Left renal cortex interstitium (tissue), 4 donors: ENCODE results near the gene PIK3AP1. TPM values are rescaled to one million over a fixed set of nuclear protein-coding genes. Genes with fewer than 3 reads are reported as not detected.

Source experiments
- DNase-seq, 4 donors: peaks; one replicate each; pipeline ENCODE4 v3.0.0-alpha.2; 2013; ENCODE audit warnings: low read depth in 4 of 4, low spot score in 2 of 4, missing footprints in 1 of 4
- polyA plus RNA-seq, 4 donors: library from polyadenylated mRNA; unstranded; fragments of 120-200 nt; gene quantifications; one replicate each; pipeline ENCODE4 v1.2.1, GENCODE V29; 2013; ENCODE audit not compliant: insufficient read length in 4 of 4

PIK3AP1 gene
- polyA plus RNA-seq, 4 donors: 3.9 to 5.5 (median 4.6) TPM

DNA sequence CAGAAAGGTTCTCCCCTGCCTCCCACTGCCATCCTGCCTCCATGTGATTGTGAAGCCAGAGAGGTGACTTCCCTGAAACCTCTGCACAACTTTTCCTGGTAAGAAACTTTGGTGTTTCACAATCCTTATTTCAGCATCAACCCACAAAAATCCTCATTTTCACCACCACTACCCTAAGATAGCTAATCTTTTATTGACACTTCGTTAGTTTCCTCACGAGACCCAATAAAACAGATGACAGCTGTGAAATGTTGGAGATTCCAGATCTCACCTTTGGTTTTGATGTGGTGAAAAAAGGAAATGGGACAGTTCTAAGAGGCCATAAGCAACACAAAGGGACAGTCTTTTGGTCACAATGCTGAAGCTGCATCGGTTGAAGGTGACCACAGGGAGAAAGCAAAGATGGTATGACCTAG is 73.6 kb downstream of the PIK3AP1 start:
- no peak for DNase-seq

DNA sequence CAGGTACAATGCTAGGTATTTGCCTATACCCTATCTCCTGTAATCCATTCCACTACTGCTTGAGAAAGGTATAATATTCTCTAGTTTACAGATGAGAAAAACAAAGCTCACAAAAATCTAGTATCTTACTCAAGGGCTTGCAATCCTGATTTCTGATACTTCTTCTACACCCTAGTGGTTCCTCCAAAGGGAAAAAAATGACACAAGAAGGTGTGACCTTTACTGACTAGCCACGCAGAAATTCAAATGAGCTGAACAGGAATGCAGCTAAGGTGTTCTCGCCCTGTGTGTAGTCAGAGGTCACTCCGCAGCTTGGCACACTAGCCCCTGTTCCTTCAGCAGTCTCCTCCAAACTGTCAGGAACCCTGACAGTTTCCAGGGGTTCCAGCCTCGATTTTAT is 74.0 kb downstream of the PIK3AP1 start:
- no peak for DNase-seq

DNA sequence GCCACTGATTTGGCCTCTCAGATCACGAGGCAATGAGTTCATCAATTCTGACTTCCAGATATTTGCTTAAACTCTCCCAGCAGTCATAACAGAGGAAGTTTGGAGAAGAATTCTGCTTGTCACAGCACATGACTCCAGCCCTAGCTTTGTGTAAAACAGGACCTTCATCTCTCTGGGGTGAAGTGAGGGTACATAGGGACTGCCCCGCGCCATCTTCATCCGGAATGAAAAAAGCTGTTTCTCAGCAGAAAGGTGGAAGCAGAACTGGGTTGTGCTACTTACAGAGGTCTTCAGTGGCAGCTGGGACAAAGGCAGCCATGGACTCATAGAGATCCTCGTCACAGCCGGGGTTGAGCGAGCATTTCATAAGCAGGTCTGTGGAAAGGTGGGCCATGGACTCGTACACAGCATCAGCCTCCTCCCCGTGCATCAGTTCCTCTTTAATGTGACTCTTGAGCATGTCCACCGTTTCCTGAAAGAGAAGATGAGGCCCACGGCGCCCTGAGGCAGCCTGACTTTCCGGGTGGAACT is 75.1 kb downstream of the PIK3AP1 start:
- no peak for DNase-seq

DNA sequence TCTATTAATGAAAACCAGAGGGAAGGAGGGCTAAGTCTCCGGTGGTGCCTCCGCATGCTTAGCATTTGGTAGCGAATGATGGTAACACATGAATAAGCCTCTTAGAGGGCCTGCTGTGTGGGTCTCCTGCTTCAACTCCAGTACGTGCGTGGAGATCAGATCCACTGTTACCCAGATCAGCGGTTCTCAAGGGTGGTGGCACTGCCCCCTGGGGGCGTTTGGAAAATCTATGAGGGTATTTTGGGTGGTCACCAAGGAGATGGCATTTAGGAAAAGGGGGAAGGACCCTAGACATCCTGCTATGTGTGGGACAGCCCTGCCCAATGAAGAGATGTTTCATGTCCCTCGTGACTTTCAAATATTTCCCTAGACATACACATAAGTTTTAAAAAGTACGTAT is 76.4 kb downstream of the PIK3AP1 start:
- no peak for DNase-seq

DNA sequence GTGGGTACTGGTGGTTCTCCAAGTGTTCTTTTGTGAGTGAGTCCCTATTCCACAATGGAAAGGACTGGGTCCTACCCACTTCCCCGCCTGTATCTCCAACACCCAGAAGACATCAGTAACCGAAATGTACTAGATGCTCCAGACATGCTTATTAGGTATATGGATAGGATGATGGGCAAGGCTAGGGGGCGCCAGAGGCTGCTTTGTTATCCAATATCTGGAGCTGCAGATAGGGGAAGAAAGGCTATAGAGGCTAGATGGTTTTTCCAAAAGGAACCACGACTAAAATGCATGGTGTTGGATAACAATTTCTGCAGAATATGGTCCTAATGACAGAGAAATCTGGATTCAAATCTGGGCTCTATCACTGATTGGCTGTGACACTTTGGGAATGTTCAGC is 77.3 kb downstream of the PIK3AP1 start:
- DNase-seq: no peak

DNA sequence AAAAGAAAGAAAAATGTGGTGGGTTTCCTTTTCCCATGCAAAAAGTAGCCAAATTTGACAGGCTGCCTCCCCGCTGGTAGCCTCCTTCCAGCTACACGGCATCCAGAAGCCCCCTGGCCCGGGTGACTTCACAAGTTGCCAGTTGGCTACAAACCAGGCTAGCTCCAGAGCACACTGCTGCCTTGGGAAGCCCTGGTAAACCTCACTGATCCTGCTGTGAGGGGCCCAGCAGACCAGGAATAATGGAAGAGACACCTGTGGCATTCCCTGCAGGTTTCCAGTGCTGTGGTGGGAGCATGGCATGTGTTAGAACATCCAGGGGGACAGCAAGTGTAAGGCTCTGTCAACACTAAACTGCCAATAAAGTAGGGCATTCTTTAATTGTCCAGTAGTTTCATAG is 77.8 kb downstream of the PIK3AP1 start:
- no peak for DNase-seq

DNA sequence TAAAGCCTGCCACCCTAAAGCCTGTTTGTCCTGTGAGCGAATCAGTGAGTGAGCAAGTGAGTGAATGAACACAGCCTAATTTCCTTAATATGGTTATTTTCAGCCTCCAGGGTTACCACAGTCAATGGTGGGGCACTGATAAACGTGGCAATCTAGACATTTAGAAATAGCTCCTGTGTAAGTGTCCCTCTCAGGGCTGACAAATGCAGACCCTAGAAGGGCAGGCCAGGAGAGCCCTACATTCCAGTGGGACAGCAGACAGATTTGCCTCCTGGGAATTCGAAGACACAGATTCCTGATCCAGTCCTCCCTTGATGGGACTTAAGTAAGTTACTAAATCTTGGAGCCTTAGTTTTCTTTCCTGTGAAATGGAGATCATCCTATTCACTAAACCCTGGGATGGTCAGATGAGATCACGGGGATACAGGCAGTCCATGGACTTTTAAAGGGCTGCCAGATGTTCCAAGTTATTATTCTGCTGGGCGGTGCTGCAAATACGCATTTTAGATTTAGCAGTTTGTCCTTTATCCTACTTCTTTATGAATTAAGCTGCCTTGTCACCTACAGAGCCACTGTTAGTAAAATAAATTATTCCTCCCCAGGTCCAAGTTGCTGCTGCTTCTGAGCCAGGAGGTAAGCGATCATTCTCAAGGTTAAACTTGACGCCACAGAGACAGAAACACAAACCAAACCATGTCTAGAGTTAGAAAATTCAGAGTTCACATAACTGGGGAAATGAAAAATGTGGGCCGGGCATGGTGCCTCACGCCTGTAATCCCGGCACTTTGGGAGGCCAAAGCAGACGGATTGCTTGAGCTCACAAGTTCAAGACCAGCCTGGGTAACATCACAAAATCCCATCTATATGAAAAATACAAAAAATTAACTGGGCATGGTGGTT is 78.7 kb downstream of the PIK3AP1 start:
- no peak for DNase-seq

DNA sequence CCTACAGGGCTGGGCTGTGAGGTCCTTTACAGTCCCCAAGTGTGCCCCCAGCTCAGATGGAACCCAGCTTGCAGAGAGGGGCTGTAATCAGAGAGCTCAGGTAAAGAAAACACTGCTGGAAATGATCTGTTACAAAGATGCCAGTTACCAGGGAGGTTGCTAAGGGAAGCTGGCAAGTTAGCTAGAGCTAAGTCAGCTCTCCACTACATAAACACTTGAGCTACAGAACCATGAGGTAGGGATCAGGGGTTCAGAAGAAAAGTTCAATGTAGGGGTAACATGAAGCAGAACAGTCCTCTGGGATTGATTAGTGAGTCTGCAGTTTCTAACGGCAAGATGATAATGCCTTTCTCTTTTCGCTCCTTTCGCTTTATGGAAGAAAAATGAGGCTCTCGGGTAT is 80.4 kb downstream of the PIK3AP1 start:
- no peak for DNase-seq

DNA sequence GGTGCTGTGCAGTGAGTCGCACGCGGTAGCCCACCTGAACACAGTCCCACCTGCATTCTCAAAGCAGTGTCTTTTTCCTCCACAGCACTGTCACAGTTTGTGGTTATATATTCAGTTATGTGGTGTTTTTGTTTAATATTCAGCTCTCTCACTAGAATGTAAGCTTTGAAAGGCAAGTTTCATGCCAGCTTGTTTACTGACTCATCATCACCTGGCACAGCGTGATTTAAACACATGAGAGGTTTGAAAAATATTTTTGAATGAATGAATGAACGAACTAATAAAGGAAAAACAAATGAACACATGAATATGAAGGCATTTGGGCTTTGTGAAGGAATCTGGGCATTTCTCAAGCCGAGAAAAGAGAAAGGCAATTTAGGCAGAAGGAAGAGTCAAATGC is 81.6 kb downstream of the PIK3AP1 start:
- DNase-seq: no peak

DNA sequence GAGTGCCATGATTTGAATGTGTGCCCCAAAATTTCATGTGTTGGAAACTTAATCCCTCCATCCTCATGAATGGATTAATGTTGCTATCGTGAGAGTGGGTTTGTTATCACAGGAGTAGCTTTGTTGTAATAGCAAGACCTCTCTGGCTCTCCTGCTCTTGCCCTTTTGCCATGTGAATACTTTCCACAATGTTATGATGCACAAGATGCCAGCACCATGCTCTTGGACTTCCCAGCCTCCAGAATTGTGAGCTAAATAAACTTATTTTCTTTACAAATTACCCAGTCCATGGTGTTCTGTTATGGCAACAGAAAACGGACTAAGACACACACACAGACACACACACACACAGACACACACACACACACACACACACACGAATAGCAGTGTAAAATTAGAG is 82.2 kb downstream of the PIK3AP1 start:
- no peak for DNase-seq

DNA sequence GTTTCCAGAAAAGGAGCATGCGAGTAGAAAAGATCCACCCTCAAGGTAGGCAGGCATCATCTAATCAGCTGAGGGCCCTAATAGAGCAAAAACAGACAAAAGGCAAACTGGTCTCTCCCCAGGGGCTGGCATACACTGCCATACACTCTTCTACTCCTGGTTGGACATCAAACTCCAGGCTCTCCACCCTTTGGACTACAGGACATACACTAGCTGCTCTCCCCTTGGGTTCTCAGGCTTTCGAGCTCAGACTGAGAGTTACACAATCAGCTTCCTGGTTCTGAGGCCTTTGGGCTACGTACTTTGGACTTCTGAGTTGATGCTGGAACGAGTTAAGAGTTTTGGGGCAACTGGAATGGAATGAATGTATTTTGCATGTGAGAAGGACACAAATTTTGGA is 82.6 kb downstream of the PIK3AP1 start:
- no peak for DNase-seq

DNA sequence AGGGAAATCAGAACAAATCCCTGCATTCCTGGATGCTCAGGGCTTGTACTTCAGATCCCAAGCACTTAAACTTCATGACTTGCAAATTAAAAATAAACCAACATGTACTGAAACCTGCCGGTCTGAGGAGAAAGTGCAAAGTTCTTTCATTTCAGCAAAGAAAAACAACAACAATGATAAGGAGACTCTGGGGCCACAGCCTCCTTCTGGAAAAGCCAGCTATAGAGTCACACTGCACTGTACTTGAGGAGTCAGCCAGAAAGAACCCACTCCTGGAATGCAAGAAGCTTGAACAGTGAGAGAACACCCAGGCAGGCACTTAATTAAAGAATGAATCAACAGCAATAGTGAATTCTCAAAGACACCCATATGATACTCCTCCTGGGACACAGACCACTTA is 83.8 kb downstream of the PIK3AP1 start:
- DNase-seq: no peak

DNA sequence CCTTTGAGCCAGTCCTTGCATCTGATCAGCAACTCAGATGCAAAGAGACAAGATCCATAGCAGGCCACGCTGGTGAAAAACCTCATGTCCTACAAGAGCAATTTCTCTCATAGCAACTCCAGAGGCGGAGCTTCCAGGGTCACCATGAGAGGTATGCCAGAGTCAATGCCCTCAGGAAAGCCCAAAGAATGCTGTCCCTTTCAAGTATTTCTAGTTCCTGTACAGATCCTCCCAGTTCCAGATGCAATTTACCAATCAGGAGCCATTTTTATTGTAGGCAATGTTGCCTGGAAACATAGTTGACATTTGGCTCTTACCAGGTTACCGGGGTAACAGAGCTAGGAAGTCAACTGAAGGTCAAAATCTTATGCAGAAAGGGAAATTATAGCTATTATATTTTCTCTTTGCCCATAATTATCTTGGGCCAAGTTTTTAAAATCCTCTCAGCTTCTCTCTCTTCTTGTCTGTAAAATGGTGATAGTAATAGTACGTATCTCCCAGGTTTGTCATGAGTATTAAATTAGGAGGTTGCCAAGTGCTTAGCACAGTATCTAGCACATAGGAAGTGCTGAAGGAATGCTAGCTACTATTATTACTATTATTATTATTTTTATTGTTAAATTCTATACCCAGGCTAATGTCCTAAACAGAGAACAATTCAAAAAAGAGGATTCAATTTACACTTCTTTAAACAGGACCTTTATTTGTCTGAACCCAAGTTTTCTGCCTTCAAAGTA is 87.2 kb downstream of the PIK3AP1 start:
- DNase-seq: no peak

DNA sequence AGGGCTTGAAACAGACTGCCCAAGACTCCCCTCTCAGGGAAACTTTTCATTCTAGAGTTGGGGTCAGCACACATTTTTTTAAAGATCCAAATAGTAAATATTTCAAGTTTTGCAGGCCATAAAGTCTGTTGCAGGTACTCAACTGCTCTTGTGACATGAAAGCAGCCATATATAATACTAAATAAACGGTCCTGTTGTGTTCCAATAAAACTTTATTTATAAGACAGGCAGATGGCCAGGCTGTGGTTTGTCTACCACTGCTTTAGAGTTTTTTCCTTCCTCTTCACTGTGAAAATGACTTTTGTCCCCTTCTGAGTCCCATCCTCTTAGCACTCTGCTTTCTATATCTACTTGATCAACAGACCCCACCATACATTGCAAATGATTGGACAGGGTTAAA is 93.0 kb downstream of the PIK3AP1 start:
- no peak for DNase-seq

DNA sequence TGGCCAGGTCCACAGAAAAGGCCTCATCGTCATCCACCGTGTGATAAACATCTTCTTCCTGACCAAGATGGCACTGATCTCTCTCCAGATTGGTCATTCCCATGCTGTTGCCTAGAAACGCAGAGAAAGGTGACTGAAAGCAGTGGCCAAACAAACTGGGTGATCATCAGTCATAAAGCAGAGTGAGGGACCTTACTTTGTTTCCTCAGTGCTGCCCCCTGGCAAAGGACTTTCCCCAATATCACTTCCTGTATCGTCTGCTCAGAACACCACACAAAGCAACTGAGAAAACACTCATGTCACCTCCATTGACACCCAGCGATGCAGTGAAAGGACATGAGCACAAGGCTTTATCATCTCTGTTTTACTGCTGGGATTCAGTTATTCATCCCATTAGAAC is 93.5 kb downstream of the PIK3AP1 start:
- DNase-seq: no peak

DNA sequence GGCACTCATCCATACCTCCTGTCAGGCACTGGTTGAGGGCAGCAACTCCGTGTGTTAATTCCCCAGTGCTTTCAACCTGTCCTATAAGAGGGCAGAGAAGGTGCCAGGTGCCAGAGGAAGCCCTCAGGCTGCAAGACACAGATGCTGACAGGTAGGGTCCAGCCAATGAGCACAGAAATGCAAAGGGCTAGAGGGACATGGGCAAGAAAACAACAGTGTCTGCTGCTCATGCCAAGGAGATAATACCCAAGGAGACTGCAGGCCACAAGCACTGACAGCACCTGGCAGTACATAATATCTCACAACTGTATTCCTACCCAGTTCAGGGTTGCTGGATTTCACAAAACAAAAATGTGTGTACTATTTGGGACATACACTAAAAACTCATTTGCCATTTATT is 95.1 kb downstream of the PIK3AP1 start:
- DNase-seq: no peak

DNA sequence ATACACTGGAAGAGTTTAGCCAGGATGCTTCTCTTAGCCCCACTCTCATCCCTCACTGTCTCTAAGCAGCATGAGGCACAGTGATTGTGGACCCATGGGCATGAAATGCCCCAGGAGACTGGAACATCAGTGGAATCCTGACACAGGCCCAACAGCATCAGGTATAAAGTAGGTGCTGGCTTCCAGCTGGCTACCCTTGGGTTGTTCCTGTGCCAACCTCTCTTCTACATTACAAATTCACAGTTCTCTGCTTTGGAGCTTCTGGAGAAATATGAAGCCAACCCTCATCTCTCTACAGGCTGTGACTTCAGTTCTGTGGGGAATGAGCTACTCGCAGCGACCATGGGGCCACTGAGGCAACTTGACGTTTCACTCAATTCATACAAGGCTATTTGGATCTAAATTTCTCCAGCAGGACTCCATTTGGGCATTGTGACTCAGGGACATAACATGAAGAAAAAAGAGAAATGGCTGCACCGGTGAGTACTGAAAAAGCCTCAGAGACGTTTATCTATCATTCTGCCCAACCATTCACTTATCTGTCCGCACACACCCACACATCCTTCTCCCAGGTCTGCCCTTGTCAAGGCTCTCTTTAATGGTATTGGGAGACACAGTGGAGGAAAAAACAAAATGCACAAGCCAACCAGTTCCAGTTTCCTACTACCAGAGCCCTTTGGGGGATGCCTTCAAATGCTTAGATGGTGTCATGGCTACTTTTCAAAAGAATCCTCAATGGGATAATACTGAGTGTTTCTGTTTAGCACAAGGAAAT is 98.1 kb downstream of the PIK3AP1 start:
- DNase-seq: no peak

DNA sequence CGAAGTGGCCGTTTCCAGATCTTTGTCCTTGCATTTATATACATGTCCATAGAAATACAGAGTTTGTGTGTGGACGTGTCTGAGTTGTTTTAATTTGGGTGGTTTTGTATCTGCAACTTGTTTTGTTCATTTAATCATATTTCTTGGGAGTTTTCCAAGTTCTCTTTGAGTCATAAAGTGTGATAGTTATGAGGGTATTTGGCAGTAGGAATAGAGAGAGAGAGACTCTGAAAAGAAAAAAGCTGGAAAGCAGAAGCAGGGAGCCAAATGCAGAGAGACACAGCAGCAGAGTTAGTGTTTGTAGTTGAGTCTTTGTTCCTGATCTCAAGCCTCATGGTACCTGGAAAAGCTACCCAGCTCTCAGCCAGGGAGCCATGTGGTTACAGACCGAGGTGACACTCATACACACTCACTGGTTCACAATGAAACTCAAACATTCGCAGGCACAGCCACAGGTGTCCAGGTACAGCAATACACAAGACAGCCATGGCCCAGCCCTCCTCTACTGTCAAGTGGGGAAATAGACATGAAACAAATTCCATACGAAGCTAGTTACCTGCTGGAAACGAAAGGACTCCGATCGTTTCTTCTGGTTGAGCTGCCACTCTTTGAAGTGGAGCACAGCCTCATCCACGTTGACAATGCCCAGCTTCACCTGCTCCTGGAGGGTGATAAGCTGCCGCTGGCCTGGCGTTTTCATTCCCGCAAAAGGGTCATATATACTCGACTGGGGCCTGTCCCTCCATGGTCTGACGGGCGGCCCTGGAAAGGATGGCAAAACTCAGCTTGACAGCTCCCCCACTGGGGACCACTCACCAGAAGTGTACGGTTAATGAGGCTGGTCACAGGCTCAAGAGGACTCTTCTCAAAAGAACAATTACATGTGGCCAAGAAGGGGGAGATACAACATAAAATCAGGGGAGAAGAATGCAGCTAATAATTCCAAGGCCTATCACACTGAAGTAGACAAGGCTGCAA is 100.2 kb downstream of the PIK3AP1 start:
- DNase-seq: no peak

DNA sequence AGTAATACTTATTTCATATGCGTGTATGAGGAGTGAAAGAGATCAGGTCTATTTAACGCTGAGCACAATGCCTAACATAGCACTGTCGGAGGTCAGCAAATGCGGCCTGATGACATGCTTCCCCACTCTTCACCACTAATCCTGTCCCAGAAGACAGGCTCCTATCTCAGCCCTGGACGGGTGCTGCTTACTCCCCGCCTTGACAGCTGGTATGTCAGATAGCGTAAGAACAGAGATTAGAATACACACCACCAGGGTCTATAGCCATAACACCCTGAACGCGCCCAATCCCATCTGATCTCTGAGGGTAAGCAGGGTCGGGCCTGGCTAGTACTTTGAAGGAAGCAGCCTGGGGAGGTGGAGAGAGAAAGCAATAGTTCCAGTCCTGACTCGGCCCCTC is 101.2 kb downstream of the PIK3AP1 start:
- DNase-seq: no peak

DNA sequence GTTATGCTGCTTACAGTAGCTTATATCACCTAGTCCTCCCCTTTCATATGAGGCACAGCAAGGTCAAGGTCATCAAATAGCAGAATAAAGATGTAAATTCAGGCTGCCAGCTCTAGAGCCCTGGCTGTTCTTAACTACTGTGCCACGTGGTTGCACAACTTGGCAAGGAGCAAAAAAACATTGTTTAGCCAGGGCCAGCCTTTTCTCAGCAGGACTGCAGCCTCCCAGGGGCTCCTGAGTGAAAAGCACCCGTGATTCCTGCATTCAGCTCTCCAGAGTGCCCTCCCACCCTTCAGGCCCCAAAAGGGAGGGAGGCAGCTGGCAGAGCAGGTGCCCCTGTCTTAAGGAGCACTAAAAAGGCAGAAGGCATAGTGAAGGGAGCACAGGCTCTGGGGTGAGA is 101.7 kb downstream of the PIK3AP1 start:
- DNase-seq: no peak
